WTC11 (cell line): ENCODE measurements around the gene RAD23A. TPM values are rescaled to one million over a fixed set of nuclear protein-coding genes. Genes with fewer than 3 reads are reported as not detected.
A peak's percentile ranks its signal among the peaks of the same experiment; 100 is the strongest.

Experiments
- ATAC-seq: fragments of 200-7000 bp; cut with Tn5 transposase; 2 replicates; pipeline ENCODE4 v1.10.0; 2021; ENCODE audit warnings: mild to moderate bottlenecking, moderate library complexity
- CTCF ChIA-PET: fragments of 300-600 bp; sonication (Branson Sonifier 250); formaldehyde crosslinking; loops from one replicate; lab custom pipeline; 2021; ENCODE audit warnings: antibody characterized with exemption; lab: Charles Lee
- POLR2A ChIA-PET: fragments of 350-600 bp; sonication (Branson Sonifier 250); formaldehyde crosslinking; loops from one replicate; lab custom pipeline; 2021; ENCODE audit warnings: antibody characterized with exemption; lab: Charles Lee
- DNase-seq: peaks from one replicate; pipeline ENCODE4 v3.0.0; 2021; ENCODE audit warnings: low spot score
- H3K27ac Mint-ChIP-seq: 2 replicates; pipeline ENCODE4 v1.8.0; 2021; ENCODE audit warnings: mixed read lengths
- H3K27me3 Mint-ChIP-seq: 2 replicates; pipeline ENCODE4 v1.8.0; 2021; ENCODE audit warnings: low read depth, mild to moderate bottlenecking, moderate library complexity, mixed read lengths
- H3K36me3 Mint-ChIP-seq: 2 replicates; pipeline ENCODE4 v1.8.0; 2021; ENCODE audit warnings: mixed read lengths
- H3K4me1 Mint-ChIP-seq: 2 replicates; pipeline ENCODE4 v1.8.0; 2022; ENCODE audit warnings: mixed read lengths
- H3K4me3 Mint-ChIP-seq: 2 replicates; pipeline ENCODE4 v1.8.0; 2021; ENCODE audit warnings: mild to moderate bottlenecking, moderate library complexity, mixed read lengths
- H3K9me3 Mint-ChIP-seq: 2 replicates; pipeline ENCODE4 v1.8.0; 2021; ENCODE audit warnings: mixed read lengths
- CREB1 ChIP-seq: sonication (generic); formaldehyde crosslinking; IDR thresholded peaks from 2 replicates; pipeline ENCODE4 v1.8.0; 2023; ENCODE audit warnings: mild to moderate bottlenecking, missing genetic modification reagents
- GRHL2 ChIP-seq: fragments of 250-450 bp; sonication (Bioruptor Pico); IDR thresholded peaks from 2 replicates; pipeline ENCODE4 v1.8.0; 2022; ENCODE audit warnings: mild to moderate bottlenecking, moderate library complexity; ENCODE audit not compliant: insufficient replicate concordance, severe bottlenecking
- MXD4 ChIP-seq: fragments of 250-450 bp; sonication (Bioruptor Pico); IDR thresholded peaks from 2 replicates; pipeline ENCODE4 v1.8.0; 2021; ENCODE audit warnings: mild to moderate bottlenecking, moderate library complexity, borderline replicate concordance
- NFE2L1 ChIP-seq: sonication (generic); formaldehyde crosslinking; IDR thresholded peaks from 2 replicates; pipeline ENCODE4 v1.8.1; 2023; ENCODE audit warnings: missing genetic modification reagents
- ZBTB21 ChIP-seq: sonication (generic); formaldehyde crosslinking; IDR thresholded peaks from 2 replicates; pipeline ENCODE4 v1.8.1; 2023; ENCODE audit warnings: mild to moderate bottlenecking, missing genetic modification reagents, borderline replicate concordance
- ZNF219 ChIP-seq: sonication (generic); formaldehyde crosslinking; IDR thresholded peaks from 2 replicates; pipeline ENCODE4 v1.8.0; 2023; ENCODE audit warnings: missing genetic modification reagents, mild to moderate bottlenecking, borderline replicate concordance
- ZNF263 ChIP-seq: sonication (generic); formaldehyde crosslinking; IDR thresholded peaks from 2 replicates; pipeline ENCODE4 v1.8.1; 2022; ENCODE audit warnings: low read depth, mild to moderate bottlenecking, moderate library complexity, missing genetic modification reagents
- total RNA-seq: library from RNA; stranded (reverse); gene quantifications from 3 replicates; pipeline ENCODE4 v1.2.3, GENCODE V29; 2021
- TF ChIP-seq, protein P1 (sequence below): fragments of 250-450 bp; sonication (Bioruptor Pico); IDR thresholded peaks from 2 replicates; pipeline ENCODE4 v1.9.0; 2021; ENCODE audit warnings: mild to moderate bottlenecking
- TF ChIP-seq, protein P2 (sequence below): sonication (generic); formaldehyde crosslinking; IDR thresholded peaks from 2 replicates; pipeline ENCODE4 v1.8.1; 2023; ENCODE audit warnings: mild to moderate bottlenecking, missing genetic modification reagents
- TF ChIP-seq, protein P3 (sequence below): fragments of 250-450 bp; sonication (Bioruptor Pico); conservative IDR thresholded peaks from 2 replicates; pipeline ENCODE4 v1.9.0; 2021; ENCODE audit warnings: mild to moderate bottlenecking
- TF ChIP-seq, protein P4 (sequence below): sonication (generic); formaldehyde crosslinking; IDR thresholded peaks from 2 replicates; pipeline ENCODE4 v1.8.0; 2023; ENCODE audit warnings: missing genetic modification reagents
- TF ChIP-seq, protein P5 (sequence below): sonication (generic); formaldehyde crosslinking; IDR thresholded peaks from 2 replicates; pipeline ENCODE4 v1.8.0; 2022; ENCODE audit warnings: mild to moderate bottlenecking, missing genetic modification reagents
- TF ChIP-seq, protein P6 (sequence below): sonication (generic); formaldehyde crosslinking; IDR thresholded peaks from 2 replicates; pipeline ENCODE4 v1.8.0; 2023; ENCODE audit warnings: missing genetic modification reagents, mild to moderate bottlenecking, borderline replicate concordance

Gene RAD23A
- total RNA-seq, 1 experiment from 2014 or later, result 84.3 TPM

DNA sequence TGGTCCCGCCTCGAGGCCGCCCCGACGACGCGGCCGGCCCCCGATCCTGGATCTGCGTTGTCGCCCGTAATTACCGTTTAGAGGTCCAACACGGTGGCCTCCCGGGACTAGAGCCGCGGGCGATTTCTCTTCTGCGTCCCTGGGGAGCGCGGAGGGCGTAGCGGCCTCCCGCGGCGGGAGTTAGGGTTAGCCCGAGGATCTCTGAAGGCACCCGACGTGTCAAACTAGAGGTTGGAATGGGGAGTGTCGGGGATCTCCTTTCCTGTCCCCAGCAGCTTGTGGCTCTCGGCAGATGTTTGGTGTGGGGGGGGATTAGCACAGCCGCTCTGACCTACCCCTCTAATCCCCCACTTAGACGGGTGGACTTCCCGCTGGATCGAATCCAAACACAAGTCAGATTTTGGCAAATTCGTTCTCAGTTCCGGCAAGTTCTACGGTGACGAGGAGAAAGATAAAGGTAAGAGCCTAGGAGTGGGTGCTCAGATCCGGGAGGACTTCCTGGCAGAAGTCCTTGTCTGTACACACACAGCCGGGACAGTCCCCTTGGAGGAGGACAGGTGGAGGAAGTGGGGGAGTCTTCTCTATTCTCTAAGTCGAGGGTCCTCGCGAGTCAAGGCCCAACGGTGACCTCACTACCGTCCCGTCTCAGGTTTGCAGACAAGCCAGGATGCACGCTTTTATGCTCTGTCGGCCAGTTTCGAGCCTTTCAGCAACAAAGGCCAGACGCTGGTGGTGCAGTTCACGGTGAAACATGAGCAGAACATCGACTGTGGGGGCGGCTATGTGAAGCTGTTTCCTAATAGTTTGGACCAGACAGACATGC is 6.7 kb upstream of the RAD23A start:
- POLR2A ChIA-PET, result interaction anchor here (2.0 kb wide), 1 partner anchor 54 kb away, joined by 13 read pairs; no protein-coding TSS in a partner anchor
- no peaks in the 10 kb centered on the region; the same call in 1 of the 2 replicates for H3K27me3 Mint-ChIP-seq
- ATAC-seq (no peak), DNase-seq (no peak)
- CTCF ChIA-PET, result no interaction called here
- peak overlapping the region; percentile 90 for H3K27ac Mint-ChIP-seq
- no peaks in the 10 kb centered on the region for H3K9me3 Mint-ChIP-seq
- peak overlapping the region; percentile 99 for H3K4me3 Mint-ChIP-seq
- TF ChIP-seq, protein P1, sequence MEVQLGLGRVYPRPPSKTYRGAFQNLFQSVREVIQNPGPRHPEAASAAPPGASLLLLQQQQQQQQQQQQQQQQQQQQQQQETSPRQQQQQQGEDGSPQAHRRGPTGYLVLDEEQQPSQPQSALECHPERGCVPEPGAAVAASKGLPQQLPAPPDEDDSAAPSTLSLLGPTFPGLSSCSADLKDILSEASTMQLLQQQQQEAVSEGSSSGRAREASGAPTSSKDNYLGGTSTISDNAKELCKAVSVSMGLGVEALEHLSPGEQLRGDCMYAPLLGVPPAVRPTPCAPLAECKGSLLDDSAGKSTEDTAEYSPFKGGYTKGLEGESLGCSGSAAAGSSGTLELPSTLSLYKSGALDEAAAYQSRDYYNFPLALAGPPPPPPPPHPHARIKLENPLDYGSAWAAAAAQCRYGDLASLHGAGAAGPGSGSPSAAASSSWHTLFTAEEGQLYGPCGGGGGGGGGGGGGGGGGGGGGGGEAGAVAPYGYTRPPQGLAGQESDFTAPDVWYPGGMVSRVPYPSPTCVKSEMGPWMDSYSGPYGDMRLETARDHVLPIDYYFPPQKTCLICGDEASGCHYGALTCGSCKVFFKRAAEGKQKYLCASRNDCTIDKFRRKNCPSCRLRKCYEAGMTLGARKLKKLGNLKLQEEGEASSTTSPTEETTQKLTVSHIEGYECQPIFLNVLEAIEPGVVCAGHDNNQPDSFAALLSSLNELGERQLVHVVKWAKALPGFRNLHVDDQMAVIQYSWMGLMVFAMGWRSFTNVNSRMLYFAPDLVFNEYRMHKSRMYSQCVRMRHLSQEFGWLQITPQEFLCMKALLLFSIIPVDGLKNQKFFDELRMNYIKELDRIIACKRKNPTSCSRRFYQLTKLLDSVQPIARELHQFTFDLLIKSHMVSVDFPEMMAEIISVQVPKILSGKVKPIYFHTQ, result no peak
- TF ChIP-seq, protein P2, sequence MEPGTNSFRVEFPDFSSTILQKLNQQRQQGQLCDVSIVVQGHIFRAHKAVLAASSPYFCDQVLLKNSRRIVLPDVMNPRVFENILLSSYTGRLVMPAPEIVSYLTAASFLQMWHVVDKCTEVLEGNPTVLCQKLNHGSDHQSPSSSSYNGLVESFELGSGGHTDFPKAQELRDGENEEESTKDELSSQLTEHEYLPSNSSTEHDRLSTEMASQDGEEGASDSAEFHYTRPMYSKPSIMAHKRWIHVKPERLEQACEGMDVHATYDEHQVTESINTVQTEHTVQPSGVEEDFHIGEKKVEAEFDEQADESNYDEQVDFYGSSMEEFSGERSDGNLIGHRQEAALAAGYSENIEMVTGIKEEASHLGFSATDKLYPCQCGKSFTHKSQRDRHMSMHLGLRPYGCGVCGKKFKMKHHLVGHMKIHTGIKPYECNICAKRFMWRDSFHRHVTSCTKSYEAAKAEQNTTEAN, result 0 out of 2 replicates have a peak, but pooled peaks have one; percentile 65
- peaks cover 56% of the 10 kb centered on the region for H3K36me3 Mint-ChIP-seq
- peaks cover 32% of the 10 kb centered on the region for H3K4me1 Mint-ChIP-seq

DNA sequence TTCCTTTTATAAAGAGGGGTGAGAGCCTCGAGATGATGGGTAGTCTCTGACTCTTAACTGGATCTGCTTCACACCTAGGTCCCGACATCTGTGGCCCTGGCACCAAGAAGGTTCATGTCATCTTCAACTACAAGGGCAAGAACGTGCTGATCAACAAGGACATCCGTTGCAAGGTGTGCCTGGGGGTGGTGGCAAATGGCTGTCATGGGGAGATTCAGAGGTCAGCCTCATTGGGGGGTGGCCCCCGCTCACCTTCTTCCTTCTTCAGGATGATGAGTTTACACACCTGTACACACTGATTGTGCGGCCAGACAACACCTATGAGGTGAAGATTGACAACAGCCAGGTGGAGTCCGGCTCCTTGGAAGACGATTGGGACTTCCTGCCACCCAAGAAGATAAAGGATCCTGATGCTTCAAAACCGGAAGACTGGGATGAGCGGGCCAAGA is 5.7 kb upstream of the RAD23A start:
- Mint-ChIP-seq H3K9me3 (no peaks in the 10 kb centered on the region), H3K27ac (peak overlapping the region; percentile 89), H3K27me3 (no peaks in the 10 kb centered on the region; the same call in 1 of the 2 replicates), H3K4me1 (peaks cover 30% of the 10 kb centered on the region), H3K4me3 (peak overlapping the region; percentile 99), H3K36me3 (peaks cover 62% of the 10 kb centered on the region)
- ChIA-PET POLR2A (no interaction called here), CTCF (no interaction called here)
- DNase-seq (no peak), ATAC-seq (no peak)
- TF ChIP-seq, protein P3, sequence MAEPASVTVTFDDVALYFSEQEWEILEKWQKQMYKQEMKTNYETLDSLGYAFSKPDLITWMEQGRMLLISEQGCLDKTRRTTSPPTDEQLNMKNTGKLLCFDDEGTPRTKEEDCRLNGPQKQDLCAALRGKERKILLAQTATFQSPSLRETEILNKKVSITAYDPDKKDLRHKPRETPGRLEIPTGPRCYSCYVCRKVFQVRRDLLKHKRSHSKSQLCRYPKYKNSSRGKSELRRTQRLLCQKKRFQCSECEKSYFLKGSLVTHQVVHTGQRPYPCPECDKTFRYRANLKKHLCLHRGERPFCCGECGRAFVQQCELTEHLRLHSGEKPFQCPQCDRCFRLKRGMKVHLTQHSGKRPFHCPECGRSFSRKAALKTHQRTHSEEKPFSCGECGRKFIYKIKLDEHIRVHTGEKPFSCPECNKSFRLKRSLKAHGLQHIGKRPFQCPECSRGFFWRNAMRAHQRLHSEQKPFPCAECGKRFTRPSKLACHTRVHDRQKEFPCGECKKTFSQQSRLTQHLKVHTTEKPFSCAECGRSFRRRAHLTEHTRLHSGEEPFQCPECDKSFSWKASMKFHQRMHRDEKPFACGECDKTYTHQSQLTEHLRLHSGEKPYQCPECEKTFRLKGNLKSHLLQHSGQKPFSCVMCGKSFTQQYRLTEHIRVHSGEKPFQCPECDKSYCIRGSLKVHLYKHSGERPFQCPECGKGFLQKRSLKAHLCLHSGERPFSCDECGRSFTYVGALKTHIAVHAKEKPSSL (CRISPR knock-in tag), result no peak
- no peak for TF ChIP-seq ZNF263 (CRISPR knock-in tag)
- no peak for TF ChIP-seq MXD4 (CRISPR knock-in tag)
- TF ChIP-seq ZNF219 (CRISPR knock-in tag), result no peak
- TF ChIP-seq ZBTB21, result no peak
- TF ChIP-seq, protein P4, sequence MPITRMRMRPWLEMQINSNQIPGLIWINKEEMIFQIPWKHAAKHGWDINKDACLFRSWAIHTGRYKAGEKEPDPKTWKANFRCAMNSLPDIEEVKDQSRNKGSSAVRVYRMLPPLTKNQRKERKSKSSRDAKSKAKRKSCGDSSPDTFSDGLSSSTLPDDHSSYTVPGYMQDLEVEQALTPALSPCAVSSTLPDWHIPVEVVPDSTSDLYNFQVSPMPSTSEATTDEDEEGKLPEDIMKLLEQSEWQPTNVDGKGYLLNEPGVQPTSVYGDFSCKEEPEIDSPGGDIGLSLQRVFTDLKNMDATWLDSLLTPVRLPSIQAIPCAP (CRISPR knock-in tag), result no peak
- TF ChIP-seq GRHL2 (CRISPR knock-in tag), result no peak
- TF ChIP-seq NFE2L1, result no peak
- TF ChIP-seq, protein P5, sequence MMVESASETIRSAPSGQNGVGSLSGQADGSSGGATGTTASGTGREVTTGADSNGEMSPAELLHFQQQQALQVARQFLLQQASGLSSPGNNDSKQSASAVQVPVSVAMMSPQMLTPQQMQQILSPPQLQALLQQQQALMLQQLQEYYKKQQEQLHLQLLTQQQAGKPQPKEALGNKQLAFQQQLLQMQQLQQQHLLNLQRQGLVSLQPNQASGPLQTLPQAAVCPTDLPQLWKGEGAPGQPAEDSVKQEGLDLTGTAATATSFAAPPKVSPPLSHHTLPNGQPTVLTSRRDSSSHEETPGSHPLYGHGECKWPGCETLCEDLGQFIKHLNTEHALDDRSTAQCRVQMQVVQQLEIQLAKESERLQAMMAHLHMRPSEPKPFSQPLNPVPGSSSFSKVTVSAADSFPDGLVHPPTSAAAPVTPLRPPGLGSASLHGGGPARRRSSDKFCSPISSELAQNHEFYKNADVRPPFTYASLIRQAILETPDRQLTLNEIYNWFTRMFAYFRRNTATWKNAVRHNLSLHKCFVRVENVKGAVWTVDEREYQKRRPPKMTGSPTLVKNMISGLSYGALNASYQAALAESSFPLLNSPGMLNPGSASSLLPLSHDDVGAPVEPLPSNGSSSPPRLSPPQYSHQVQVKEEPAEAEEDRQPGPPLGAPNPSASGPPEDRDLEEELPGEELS (CRISPR knock-in tag), result no peak
- TF ChIP-seq CREB1 (CRISPR knock-in tag), result no peak
- TF ChIP-seq, protein P6, sequence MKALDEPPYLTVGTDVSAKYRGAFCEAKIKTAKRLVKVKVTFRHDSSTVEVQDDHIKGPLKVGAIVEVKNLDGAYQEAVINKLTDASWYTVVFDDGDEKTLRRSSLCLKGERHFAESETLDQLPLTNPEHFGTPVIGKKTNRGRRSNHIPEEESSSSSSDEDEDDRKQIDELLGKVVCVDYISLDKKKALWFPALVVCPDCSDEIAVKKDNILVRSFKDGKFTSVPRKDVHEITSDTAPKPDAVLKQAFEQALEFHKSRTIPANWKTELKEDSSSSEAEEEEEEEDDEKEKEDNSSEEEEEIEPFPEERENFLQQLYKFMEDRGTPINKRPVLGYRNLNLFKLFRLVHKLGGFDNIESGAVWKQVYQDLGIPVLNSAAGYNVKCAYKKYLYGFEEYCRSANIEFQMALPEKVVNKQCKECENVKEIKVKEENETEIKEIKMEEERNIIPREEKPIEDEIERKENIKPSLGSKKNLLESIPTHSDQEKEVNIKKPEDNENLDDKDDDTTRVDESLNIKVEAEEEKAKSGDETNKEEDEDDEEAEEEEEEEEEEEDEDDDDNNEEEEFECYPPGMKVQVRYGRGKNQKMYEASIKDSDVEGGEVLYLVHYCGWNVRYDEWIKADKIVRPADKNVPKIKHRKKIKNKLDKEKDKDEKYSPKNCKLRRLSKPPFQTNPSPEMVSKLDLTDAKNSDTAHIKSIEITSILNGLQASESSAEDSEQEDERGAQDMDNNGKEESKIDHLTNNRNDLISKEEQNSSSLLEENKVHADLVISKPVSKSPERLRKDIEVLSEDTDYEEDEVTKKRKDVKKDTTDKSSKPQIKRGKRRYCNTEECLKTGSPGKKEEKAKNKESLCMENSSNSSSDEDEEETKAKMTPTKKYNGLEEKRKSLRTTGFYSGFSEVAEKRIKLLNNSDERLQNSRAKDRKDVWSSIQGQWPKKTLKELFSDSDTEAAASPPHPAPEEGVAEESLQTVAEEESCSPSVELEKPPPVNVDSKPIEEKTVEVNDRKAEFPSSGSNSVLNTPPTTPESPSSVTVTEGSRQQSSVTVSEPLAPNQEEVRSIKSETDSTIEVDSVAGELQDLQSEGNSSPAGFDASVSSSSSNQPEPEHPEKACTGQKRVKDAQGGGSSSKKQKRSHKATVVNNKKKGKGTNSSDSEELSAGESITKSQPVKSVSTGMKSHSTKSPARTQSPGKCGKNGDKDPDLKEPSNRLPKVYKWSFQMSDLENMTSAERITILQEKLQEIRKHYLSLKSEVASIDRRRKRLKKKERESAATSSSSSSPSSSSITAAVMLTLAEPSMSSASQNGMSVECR, result no peak
